ENCODE data around the gene EXD2.
"Not testable (repeated sequence)": the region's sequence is repeated elsewhere in the genome, so short reads cannot be mapped to it uniquely, and the experiment has no call there.

Gene EXD2

GRCh38 chr14:69170839-69171238 lies 20.5 kb upstream of the EXD2 start:
- no peak for DNase-seq (ENCODE audit: low read depth)
- no peak overlapping the region for H3K4me3 ChIP-seq (replicated peaks; ENCODE audit: low read depth, low read length)
- no peak for TF ChIP-seq CTCF (IDR thresholded peaks at IDR 0.05; ENCODE audit: low read length, missing control alignments)

- no peak overlapping the region for H3K4me3 ChIP-seq (replicated peaks; ENCODE audit: low read depth, low read length)
- DNase-seq (ENCODE audit: low read depth): no peak
- no peak for TF ChIP-seq CTCF (IDR thresholded peaks at IDR 0.05; ENCODE audit: low read length, missing control alignments)
These were observed 19.7 kb upstream of the EXD2 start for GRCh38 chr14:69171569-69171968.

GRCh38 chr14:69175130-69175529 lies 16.2 kb upstream of the EXD2 start:
- TF ChIP-seq CTCF (IDR thresholded peaks at IDR 0.05; ENCODE audit: low read length, missing control alignments): no peak
- no peak overlapping the region for H3K4me3 ChIP-seq (replicated peaks; ENCODE audit: low read depth, low read length)
- no peak for DNase-seq (ENCODE audit: low read depth)

- TF ChIP-seq CTCF (IDR thresholded peaks at IDR 0.05; ENCODE audit: low read length, missing control alignments): no peak
- peak; percentile 8 for DNase-seq (ENCODE audit: low read depth)
- H3K4me3 ChIP-seq (replicated peaks; ENCODE audit: low read depth, low read length): no peak overlapping the region
These were observed 9.8 kb upstream of the EXD2 start for GRCh38 chr14:69181491-69181890.

GRCh38 chr14:69182580-69182979 lies 8.7 kb upstream of the EXD2 start:
- H3K4me3 ChIP-seq (replicated peaks; ENCODE audit: low read depth, low read length); DNase-seq (ENCODE audit: low read depth): not testable (repeated sequence)

GRCh38 chr14:69183735-69184134 lies 7.6 kb upstream of the EXD2 start:
- no peak for TF ChIP-seq CTCF (IDR thresholded peaks at IDR 0.05; ENCODE audit: low read length, missing control alignments)
- H3K4me3 ChIP-seq (replicated peaks; ENCODE audit: low read depth, low read length): no peak overlapping the region
- peak; percentile 12 for DNase-seq (ENCODE audit: low read depth)

- DNase-seq (ENCODE audit: low read depth): no peak
- no peak overlapping the region for H3K4me3 ChIP-seq (replicated peaks; ENCODE audit: low read depth, low read length)
- TF ChIP-seq CTCF (IDR thresholded peaks at IDR 0.05; ENCODE audit: low read length, missing control alignments): no peak
These were observed 1.1 kb upstream of the EXD2 start for GRCh38 chr14:69190191-69190590.

- H3K4me3 ChIP-seq (replicated peaks; ENCODE audit: low read depth, low read length): no peak overlapping the region
- TF ChIP-seq CTCF (IDR thresholded peaks at IDR 0.05; ENCODE audit: low read length, missing control alignments): no peak
- no peak for DNase-seq (ENCODE audit: low read depth)
These were observed 2.4 kb downstream of the EXD2 start for GRCh38 chr14:69193721-69194120.

Measured in fibroblast of pulmonary artery (primary cell).